ENCODE results near the gene AFP. TPM values are rescaled to one million over a fixed set of nuclear protein-coding genes. Genes with fewer than 3 reads are reported as not detected.
A peak's percentile ranks its signal among the peaks of the same experiment; 100 is the strongest.

The AFP gene
- total and polyA plus RNA-seq, 2 of the 13 experiments (the other 11 are each of a cell fraction or from before 2014, with no cell fraction given) = 9,434 to 13,105 TPM

DNA sequence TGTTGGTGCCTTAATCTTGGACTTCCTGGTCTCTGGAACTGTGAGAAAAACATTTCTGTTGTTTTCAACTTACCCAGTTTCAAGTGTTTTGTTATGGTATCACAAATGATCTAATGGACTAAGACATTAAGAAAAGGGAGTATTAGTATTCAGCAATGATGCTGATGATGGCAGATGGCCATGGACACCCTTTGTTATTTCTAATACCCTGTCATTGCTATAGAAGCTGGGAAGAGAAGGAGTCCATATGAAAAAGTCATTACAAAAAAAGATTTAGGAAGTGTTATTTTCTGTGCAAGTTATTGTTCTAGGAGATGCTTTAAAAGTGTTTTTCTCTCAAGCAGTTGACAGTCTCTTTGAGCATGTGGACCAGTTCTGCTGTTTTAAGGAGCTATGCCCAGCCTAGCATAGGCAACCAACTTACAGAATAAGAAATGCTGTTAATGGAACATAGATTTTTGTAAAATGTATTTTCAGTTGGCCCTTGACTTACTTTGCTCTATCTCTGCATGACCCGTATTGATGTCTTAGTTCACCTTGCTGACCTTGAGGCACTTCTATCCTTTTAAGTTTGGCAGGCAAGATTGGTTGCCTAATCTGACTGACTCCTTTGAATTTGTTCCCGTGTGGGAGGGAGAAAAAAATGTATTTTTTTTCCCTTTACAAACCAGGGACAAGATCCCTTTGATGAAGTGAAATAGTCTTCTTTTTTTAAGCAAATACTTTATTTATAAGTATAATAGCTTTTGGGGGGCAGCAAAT lies 6.0 kb upstream of the AFP start (continued):
- TF ChIP-seq, protein P1, sequence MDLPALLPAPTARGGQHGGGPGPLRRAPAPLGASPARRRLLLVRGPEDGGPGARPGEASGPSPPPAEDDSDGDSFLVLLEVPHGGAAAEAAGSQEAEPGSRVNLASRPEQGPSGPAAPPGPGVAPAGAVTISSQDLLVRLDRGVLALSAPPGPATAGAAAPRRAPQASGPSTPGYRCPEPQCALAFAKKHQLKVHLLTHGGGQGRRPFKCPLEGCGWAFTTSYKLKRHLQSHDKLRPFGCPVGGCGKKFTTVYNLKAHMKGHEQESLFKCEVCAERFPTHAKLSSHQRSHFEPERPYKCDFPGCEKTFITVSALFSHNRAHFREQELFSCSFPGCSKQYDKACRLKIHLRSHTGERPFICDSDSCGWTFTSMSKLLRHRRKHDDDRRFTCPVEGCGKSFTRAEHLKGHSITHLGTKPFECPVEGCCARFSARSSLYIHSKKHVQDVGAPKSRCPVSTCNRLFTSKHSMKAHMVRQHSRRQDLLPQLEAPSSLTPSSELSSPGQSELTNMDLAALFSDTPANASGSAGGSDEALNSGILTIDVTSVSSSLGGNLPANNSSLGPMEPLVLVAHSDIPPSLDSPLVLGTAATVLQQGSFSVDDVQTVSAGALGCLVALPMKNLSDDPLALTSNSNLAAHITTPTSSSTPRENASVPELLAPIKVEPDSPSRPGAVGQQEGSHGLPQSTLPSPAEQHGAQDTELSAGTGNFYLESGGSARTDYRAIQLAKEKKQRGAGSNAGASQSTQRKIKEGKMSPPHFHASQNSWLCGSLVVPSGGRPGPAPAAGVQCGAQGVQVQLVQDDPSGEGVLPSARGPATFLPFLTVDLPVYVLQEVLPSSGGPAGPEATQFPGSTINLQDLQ (CRISPR knock-in tag; IDR thresholded peaks at IDR 0.05) = no peak
- TF ChIP-seq TEAD3 (CRISPR knock-in tag; optimal IDR thresholded peaks at IDR 0.05; ENCODE audit: borderline replicate concordance) = peak; percentile 41
- no peak for TF ChIP-seq ZNF138 (CRISPR knock-in tag; IDR thresholded peaks at IDR 0.05; ENCODE audit: low read depth)
- no peak for TF ChIP-seq ADNP (CRISPR knock-in tag; IDR thresholded peaks at IDR 0.05)
- TF ChIP-seq CENPX (CRISPR knock-in tag; IDR thresholded peaks at IDR 0.05) = no peak
- TF ChIP-seq TCF7 (IDR thresholded peaks at IDR 0.05; ENCODE audit: low read depth) = peak; percentile 97
- no peak for TF ChIP-seq RFX5 (IDR thresholded peaks at IDR 0.05; ENCODE audit: low read depth, low read length)
- no peak for TF ChIP-seq GATAD1 (CRISPR knock-in tag; IDR thresholded peaks at IDR 0.05)
- TF ChIP-seq ZNF260 (CRISPR knock-in tag; IDR thresholded peaks at IDR 0.05; ENCODE audit: borderline replicate concordance, low read depth) = no peak
- no peak for TF ChIP-seq ATAD3A (CRISPR knock-in tag; IDR thresholded peaks at IDR 0.05)
- TF ChIP-seq, protein P2, sequence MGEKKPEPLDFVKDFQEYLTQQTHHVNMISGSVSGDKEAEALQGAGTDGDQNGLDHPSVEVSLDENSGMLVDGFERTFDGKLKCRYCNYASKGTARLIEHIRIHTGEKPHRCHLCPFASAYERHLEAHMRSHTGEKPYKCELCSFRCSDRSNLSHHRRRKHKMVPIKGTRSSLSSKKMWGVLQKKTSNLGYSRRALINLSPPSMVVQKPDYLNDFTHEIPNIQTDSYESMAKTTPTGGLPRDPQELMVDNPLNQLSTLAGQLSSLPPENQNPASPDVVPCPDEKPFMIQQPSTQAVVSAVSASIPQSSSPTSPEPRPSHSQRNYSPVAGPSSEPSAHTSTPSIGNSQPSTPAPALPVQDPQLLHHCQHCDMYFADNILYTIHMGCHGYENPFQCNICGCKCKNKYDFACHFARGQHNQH (CRISPR knock-in tag; IDR thresholded peaks at IDR 0.05) = 0 out of 2 replicates have a peak, but pooled peaks have one; percentile 46
- no peak for TF ChIP-seq ZNF232 (CRISPR knock-in tag; IDR thresholded peaks at IDR 0.05; ENCODE audit: borderline replicate concordance)
- TF ChIP-seq YEATS2 (CRISPR knock-in tag; IDR thresholded peaks at IDR 0.05; ENCODE audit: borderline replicate concordance) = no peak
- TF ChIP-seq GABPB1 (CRISPR knock-in tag; IDR thresholded peaks at IDR 0.05) = no peak
- TF ChIP-seq ZBTB21 (CRISPR knock-in tag; IDR thresholded peaks at IDR 0.05) = no peak
- TF ChIP-seq SMAD3 (CRISPR knock-in tag; IDR thresholded peaks at IDR 0.05) = 0 out of 2 replicates have a peak, but pooled peaks have one; percentile 42
- no peak for TF ChIP-seq ZNF3 (CRISPR knock-in tag; IDR thresholded peaks at IDR 0.05)
- TF ChIP-seq HDAC2 (CRISPR knock-in tag; IDR thresholded peaks at IDR 0.05) = peak; percentile 81
- TF ChIP-seq RFX3 (CRISPR knock-in tag; IDR thresholded peaks at IDR 0.05) = no peak
- TF ChIP-seq ZNF749 (CRISPR knock-in tag; IDR thresholded peaks at IDR 0.05; ENCODE audit: borderline replicate concordance) = no peak
- peak; percentile 93 for TF ChIP-seq HMG20A (CRISPR knock-in tag; IDR thresholded peaks at IDR 0.05; ENCODE audit: borderline replicate concordance)
- TF ChIP-seq, protein P3, sequence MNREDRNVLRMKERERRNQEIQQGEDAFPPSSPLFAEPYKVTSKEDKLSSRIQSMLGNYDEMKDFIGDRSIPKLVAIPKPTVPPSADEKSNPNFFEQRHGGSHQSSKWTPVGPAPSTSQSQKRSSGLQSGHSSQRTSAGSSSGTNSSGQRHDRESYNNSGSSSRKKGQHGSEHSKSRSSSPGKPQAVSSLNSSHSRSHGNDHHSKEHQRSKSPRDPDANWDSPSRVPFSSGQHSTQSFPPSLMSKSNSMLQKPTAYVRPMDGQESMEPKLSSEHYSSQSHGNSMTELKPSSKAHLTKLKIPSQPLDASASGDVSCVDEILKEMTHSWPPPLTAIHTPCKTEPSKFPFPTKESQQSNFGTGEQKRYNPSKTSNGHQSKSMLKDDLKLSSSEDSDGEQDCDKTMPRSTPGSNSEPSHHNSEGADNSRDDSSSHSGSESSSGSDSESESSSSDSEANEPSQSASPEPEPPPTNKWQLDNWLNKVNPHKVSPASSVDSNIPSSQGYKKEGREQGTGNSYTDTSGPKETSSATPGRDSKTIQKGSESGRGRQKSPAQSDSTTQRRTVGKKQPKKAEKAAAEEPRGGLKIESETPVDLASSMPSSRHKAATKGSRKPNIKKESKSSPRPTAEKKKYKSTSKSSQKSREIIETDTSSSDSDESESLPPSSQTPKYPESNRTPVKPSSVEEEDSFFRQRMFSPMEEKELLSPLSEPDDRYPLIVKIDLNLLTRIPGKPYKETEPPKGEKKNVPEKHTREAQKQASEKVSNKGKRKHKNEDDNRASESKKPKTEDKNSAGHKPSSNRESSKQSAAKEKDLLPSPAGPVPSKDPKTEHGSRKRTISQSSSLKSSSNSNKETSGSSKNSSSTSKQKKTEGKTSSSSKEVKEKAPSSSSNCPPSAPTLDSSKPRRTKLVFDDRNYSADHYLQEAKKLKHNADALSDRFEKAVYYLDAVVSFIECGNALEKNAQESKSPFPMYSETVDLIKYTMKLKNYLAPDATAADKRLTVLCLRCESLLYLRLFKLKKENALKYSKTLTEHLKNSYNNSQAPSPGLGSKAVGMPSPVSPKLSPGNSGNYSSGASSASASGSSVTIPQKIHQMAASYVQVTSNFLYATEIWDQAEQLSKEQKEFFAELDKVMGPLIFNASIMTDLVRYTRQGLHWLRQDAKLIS (CRISPR knock-in tag; IDR thresholded peaks at IDR 0.05) = 0 out of 2 replicates have a peak, but pooled peaks have one; percentile 68
- 0 out of 2 replicates have a peak, but pooled peaks have one; percentile 70 for TF ChIP-seq MBD4 (IDR thresholded peaks at IDR 0.05; ENCODE audit: borderline replicate concordance, low read length)
- TF ChIP-seq PPARG (CRISPR knock-in tag; conservative IDR thresholded peaks at IDR 0.05) = peak; percentile 97
- peak; percentile 26; the same call in 1 of the 2 replicates for TF ChIP-seq THAP11 (CRISPR knock-in tag; IDR thresholded peaks at IDR 0.05)
